A549 (cell line): ENCODE measurements around the gene DHX36. TPM values are rescaled to one million over a fixed set of nuclear protein-coding genes. Genes with fewer than 3 reads are reported as not detected.

Experiments
- ATAC-seq, 2 experiments: fragments of 200-7000 bp in 1 of 2; fragments of >200 bp in 1 of 2; cut with Nextera tagmentation in 1 of 2; cut with Tn5 transposase in 1 of 2; 3 replicates each; pipeline versions ENCODE4 v1.8.0 to v1.9.1; 2018 to 2020; ENCODE audit warnings: mild to moderate bottlenecking in 1 of 2, moderate library complexity in 1 of 2
- CTCF ChIA-PET: fragments of 300-600 bp; sonication (Branson Sonifier 250); formaldehyde crosslinking; extraction: SDS; loops from one replicate; lab custom pipeline; 2021; ENCODE audit warnings: antibody characterized with exemption, inconsistent platforms; lab: Yijun Ruan, JAX
- POLR2A ChIA-PET: fragments of 350-600 bp; formaldehyde crosslinking; extraction: SDS; loops from one replicate; lab custom pipeline; 2021; ENCODE audit warnings: antibody characterized with exemption, inconsistent platforms; lab: Yijun Ruan, JAX
- DNase-seq, 2 experiments: peaks; one replicate each; pipeline versions ENCODE4 v3.0.0 to v3.0.0-alpha.2; 2011 to 2016; ENCODE audit warnings: low read depth in 1 of 2, low spot score in 1 of 2
- FAIRE-seq: peaks from 2 replicates; lab custom pipeline; 2011; peaks lifted over from hg19 to GRCh38; lab: Jason Lieb, UNC
- H3K27ac ChIP-seq, 2 experiments: fragments of >200 bp; sonication (Bioruptor Twin); formaldehyde crosslinking; 3 replicates each; pipeline ENCODE4 v1.5.1; 2016 to 2017
- H3K4me1 ChIP-seq: fragments of >200 bp; sonication (Bioruptor Twin); formaldehyde crosslinking; 3 replicates; pipeline ENCODE4 v1.6.1; 2016
- H3K4me2 ChIP-seq: fragments of >200 bp; sonication (Bioruptor Twin); formaldehyde crosslinking; 3 replicates; pipeline ENCODE4 v1.6.1; 2016
- H3K4me3 ChIP-seq: fragments of >200 bp; sonication (Bioruptor Twin); formaldehyde crosslinking; 3 replicates; pipeline ENCODE4 v1.5.1; 2016
- H3K9me3 ChIP-seq: fragments of >200 bp; sonication (Bioruptor Twin); formaldehyde crosslinking; 3 replicates; pipeline ENCODE4 v1.6.1; 2016
- ATOH8 ChIP-seq: fragments of 250-450 bp; sonication (Bioruptor Pico); IDR thresholded peaks from 2 replicates; pipeline ENCODE4 v1.5.0; 2020; ENCODE audit warnings: low read depth, mild to moderate bottlenecking, moderate library complexity
- CBX8 ChIP-seq: fragments of 200-600 bp; sonication (generic); IDR thresholded peaks from 2 replicates; pipeline ENCODE4 v1.6.1; 2016
- CEBPB ChIP-seq, 2 experiments: fragments of >200 bp in 1 of 2; sonication (Bioruptor Twin) in 1 of 2; formaldehyde crosslinking in 1 of 2; IDR thresholded peaks; 2 replicates each; pipeline ENCODE4 v1.6.1; 2012 to 2016
- E2F6 ChIP-seq: IDR thresholded peaks from 2 replicates; pipeline ENCODE4 v1.6.1; 2012; ENCODE audit warnings: low read depth, borderline replicate concordance
- EHMT2 ChIP-seq: fragments of 200-600 bp; sonication (generic); IDR thresholded peaks from 2 replicates; pipeline ENCODE4 v1.6.1; 2016; ENCODE audit warnings: antibody characterized with exemption, low read depth, mild to moderate bottlenecking, moderate library complexity
- ESRRA ChIP-seq: fragments of 150-350 bp; IDR thresholded peaks from 2 replicates; pipeline ENCODE4 v1.6.1; 2014; ENCODE audit warnings: mild to moderate bottlenecking, low read length, borderline replicate concordance
- FOSB ChIP-seq: fragments of 250-450 bp; sonication (Bioruptor Pico); IDR thresholded peaks from 2 replicates; pipeline ENCODE4 v1.5.0; 2020; ENCODE audit warnings: mild to moderate bottlenecking, moderate library complexity
- FOSL2 ChIP-seq, 2 experiments: fragments of 450-650 bp in 1 of 2; fragments of >200 bp in 1 of 2; sonication (Bioruptor Twin) in 1 of 2; formaldehyde crosslinking; IDR thresholded peaks; 2 replicates each; pipeline versions ENCODE4 v1.5.0 to v1.6.1; 2016 to 2020; ENCODE audit warnings: mild to moderate bottlenecking in 1 of 2, moderate library complexity in 1 of 2
- HDAC2 ChIP-seq: fragments of 200-600 bp; sonication (generic); IDR thresholded peaks from 2 replicates; pipeline ENCODE4 v1.6.1; 2016
- HEYL ChIP-seq: fragments of 250-450 bp; sonication (Bioruptor Pico); IDR thresholded peaks from 2 replicates; pipeline ENCODE4 v1.8.0; 2021; ENCODE audit warnings: mild to moderate bottlenecking, moderate library complexity
- HOXB13 ChIP-seq: fragments of 250-450 bp; sonication (Bioruptor Pico); IDR thresholded peaks from 2 replicates; pipeline ENCODE4 v1.5.0; 2020; ENCODE audit warnings: low read depth, mild to moderate bottlenecking, moderate library complexity
- KDM1A ChIP-seq: fragments of 200-600 bp; sonication (generic); IDR thresholded peaks from 2 replicates; pipeline ENCODE4 v1.6.1; 2016; ENCODE audit warnings: low read depth, mild to moderate bottlenecking
- KDM5A ChIP-seq: fragments of 200-600 bp; sonication (generic); IDR thresholded peaks from 2 replicates; pipeline ENCODE4 v1.6.1; 2016; ENCODE audit warnings: antibody characterized with exemption, mild to moderate bottlenecking
- MAFK ChIP-seq: fragments of 450-650 bp; IDR thresholded peaks from 2 replicates; pipeline ENCODE4 v1.6.1; 2014; ENCODE audit not compliant: partially characterized antibody
- MAX ChIP-seq: IDR thresholded peaks from 2 replicates; pipeline ENCODE4 v1.6.1; 2012
- NR3C1 ChIP-seq: fragments of >200 bp; sonication (Bioruptor Twin); formaldehyde crosslinking; IDR thresholded peaks from 3 replicates; pipeline ENCODE4 v1.6.1; 2017
- PBX3 ChIP-seq: IDR thresholded peaks from 2 replicates; pipeline ENCODE4 v1.6.1; 2012
- POLR2A ChIP-seq: IDR thresholded peaks from 2 replicates; pipeline ENCODE4 v1.6.1; 2012; ENCODE audit warnings: mild to moderate bottlenecking, low read length
- RCOR1 ChIP-seq: fragments of 150-350 bp; IDR thresholded peaks from 2 replicates; pipeline ENCODE4 v1.6.1; 2014; ENCODE audit warnings: antibody characterized with exemption, low read length, low read depth
- REST ChIP-seq: fragments of 200-600 bp; sonication (generic); IDR thresholded peaks from 2 replicates; pipeline ENCODE4 v1.6.1; 2016; ENCODE audit warnings: antibody characterized with exemption, mild to moderate bottlenecking, moderate library complexity
- RNF2 ChIP-seq: fragments of 200-600 bp; sonication (generic); IDR thresholded peaks from 2 replicates; pipeline ENCODE4 v1.6.1; 2016; ENCODE audit warnings: low read depth, mild to moderate bottlenecking, antibody characterized with exemption, moderate library complexity, borderline replicate concordance
- SMC3 ChIP-seq: fragments of >200 bp; sonication (Bioruptor Twin); formaldehyde crosslinking; IDR thresholded peaks from 3 replicates; pipeline ENCODE4 v1.6.1; 2018; ENCODE audit warnings: inconsistent platforms
- SREBF2 ChIP-seq: fragments of 450-650 bp; IDR thresholded peaks from 2 replicates; pipeline ENCODE4 v1.6.1; 2014; ENCODE audit warnings: mild to moderate bottlenecking, moderate library complexity
- TP53 ChIP-seq: fragments of 250-450 bp; sonication (Bioruptor Pico); IDR thresholded peaks from 2 replicates; pipeline ENCODE4 v1.5.0; 2021; ENCODE audit warnings: mild to moderate bottlenecking, moderate library complexity
- USF2 ChIP-seq: fragments of 450-650 bp; IDR thresholded peaks from 2 replicates; pipeline ENCODE4 v1.6.1; 2014; ENCODE audit warnings: antibody characterized with exemption
- ZC3H11A ChIP-seq: fragments of 450-650 bp; IDR thresholded peaks from 2 replicates; pipeline ENCODE4 v1.6.1; 2014; ENCODE audit warnings: antibody characterized with exemption, mild to moderate bottlenecking
- ZNF302 ChIP-seq: fragments of 250-450 bp; sonication (Bioruptor Pico); IDR thresholded peaks from 2 replicates; pipeline ENCODE4 v1.9.0; 2021; ENCODE audit warnings: inconsistent platforms, mild to moderate bottlenecking, moderate library complexity
- WGBS: methylation state at CpG from one replicate; pipeline ENCODE4 v1.1.6; 2017; ENCODE audit errors: missing lambda C conversion rate; 5-methylcytosine and 5-hydroxymethylcytosine counted together
- polyA plus RNA-seq, 4 experiments: library from polyadenylated mRNA; depleted of rRNA in 3 of 4; stranded (reverse); fragments of >200 nt; fragmentation: RNase III in 1 of 4; extraction: RNeasy Plus Mini Kit Qiagen cat#74134 plus additional on column Dnase treatment in 1 of 4; gene quantifications; 2 replicates in 3 of 4; 3 replicates in 1 of 4; pipeline ENCODE4 v1.2.3, GENCODE V29; 2011 to 2017

Gene DHX36
- polyA plus RNA-seq, 2 of the 4 experiments (the other 2 are of a cell fraction), result 59.4 to 90.1 TPM

GRCh38 chr3:154356009-154356408, 31.7 kb upstream of the DHX36 start (continued):
- no peak for TF ChIP-seq PBX3
- no peak for TF ChIP-seq HDAC2

- ATAC-seq, result no peak
- ChIA-PET POLR2A (no interaction called here), CTCF (no interaction called here)
- Histone ChIP-seq H3K4me3 (no peak overlapping the region), H3K4me1 (no peaks in the 10 kb centered on the region), H3K4me2 (no peak overlapping the region), H3K9me3 (no peaks in the 10 kb centered on the region), H3K27ac (no peak overlapping the region)
- no peak for DNase-seq
- no peak for FAIRE-seq
- TF ChIP-seq KDM5A (no peak), E2F6 (no peak), FOSL2 (IDR thresholded peaks at IDR 0.05) (no peak), FOSL2 (CRISPR knock-in tag; IDR thresholded peaks at IDR 0.05) (no peak), ESRRA (no peak), SMC3 (no peak), PBX3 (no peak), ATOH8 (CRISPR knock-in tag) (no peak), RNF2 (no peak), CEBPB (IDR thresholded peaks at IDR 0.05) (no peak), ZC3H11A (no peak), REST (no peak), POLR2A (no peak), NR3C1 (no peak), KDM1A (no peak), TP53 (CRISPR knock-in tag) (no peak), MAFK (no peak)
- WGBS, result 0% methylated on average over 2 of the region's 2 CpGs
Observed at GRCh38 chr3:154349223-154349622, 24.9 kb upstream of the DHX36 start.

- CTCF ChIA-PET, result no interaction called here
- Histone ChIP-seq H3K4me1 (no peaks in the 10 kb centered on the region), H3K27ac (no peak overlapping the region), H3K4me2 (no peak overlapping the region), H3K4me3 (no peak overlapping the region), H3K9me3 (no peaks in the 10 kb centered on the region)
- ATAC-seq (no peak), DNase-seq (no peak), FAIRE-seq (no peak)
- POLR2A ChIA-PET, result no interaction called here
- 14% methylated on average over 2 of the region's 2 CpGs for WGBS
- TF ChIP-seq FOSB (CRISPR knock-in tag), result no peak
- TF ChIP-seq USF2, result no peak
- TF ChIP-seq CBX8, result no peak
- no peak for TF ChIP-seq EHMT2
- TF ChIP-seq HEYL (CRISPR knock-in tag), result no peak
- TF ChIP-seq RCOR1, result no peak
- TF ChIP-seq MAX, result no peak
- no peak for TF ChIP-seq ZNF302 (CRISPR knock-in tag)
- TF ChIP-seq SREBF2, result no peak
- TF ChIP-seq POLR2A, result no peak
- TF ChIP-seq HOXB13 (CRISPR knock-in tag), result no peak
Observed at GRCh38 chr3:154345422-154346122, 21.3 kb upstream of the DHX36 start.
